HG03457 (cell line): ENCODE results near the gene RNU6-1.

Experiments
- ATAC-seq: cut with Tn5 transposase; IDR thresholded peaks from one replicate; pipeline ENCODE4 v1.9.1; 2021; ENCODE audit warnings: moderate number of reproducible peaks; ENCODE audit not compliant: unreplicated experiment

Gene RNU6-1

GRCh38 chr15:67834581-67835296, 5.1 kb downstream of the RNU6-1 start:
- ATAC-seq = no peak

GRCh38 chr15:67833710-67834511, 5.9 kb downstream of the RNU6-1 start:
- no peak for ATAC-seq

- ATAC-seq = no peak
Measured at GRCh38 chr15:67832897-67833709, 6.7 kb downstream of the RNU6-1 start.

- no peak for ATAC-seq
Measured at GRCh38 chr15:67832031-67832551, 7.8 kb downstream of the RNU6-1 start.

GRCh38 chr15:67831363-67831762, 8.5 kb downstream of the RNU6-1 start:
- no peak for ATAC-seq

- ATAC-seq = no peak
Measured at GRCh38 chr15:67829647-67830504, 10.0 kb downstream of the RNU6-1 start.

- ATAC-seq = no peak
Measured at GRCh38 chr15:67828969-67829646, 10.7 kb downstream of the RNU6-1 start.

GRCh38 chr15:67828278-67828968, 11.4 kb downstream of the RNU6-1 start:
- no peak for ATAC-seq

GRCh38 chr15:67827562-67828277, 12.1 kb downstream of the RNU6-1 start:
- ATAC-seq = no peak

- ATAC-seq = no peak
Measured at GRCh38 chr15:67826717-67827561, 12.9 kb downstream of the RNU6-1 start.

- ATAC-seq = no peak
Measured at GRCh38 chr15:67825881-67826716, 13.7 kb downstream of the RNU6-1 start.

- ATAC-seq = no peak
Measured at GRCh38 chr15:67824976-67825880, 14.6 kb downstream of the RNU6-1 start, which contains the start of gene SKOR1. TSS of gene SKOR1 (plus strand) at chr15:67825509. CDS start at chr15:67825603, 94 bp downstream.

GRCh38 chr15:67824197-67824968, 15.5 kb downstream of the RNU6-1 start:
- ATAC-seq = no peak

GRCh38 chr15:67823314-67824196, 16.3 kb downstream of the RNU6-1 start:
- ATAC-seq = no peak
